8988T (cell line): ENCODE data around the gene CLK4.
"Not testable (repeated sequence)": the region's sequence is repeated elsewhere in the genome, so short reads cannot be mapped to it uniquely, and the experiment has no call there.

Experiments used
- DNase-seq: peaks from one replicate; pipeline ENCODE4 v3.0.0; 2011

The CLK4 gene

GRCh38 chr5:178585421-178585820, 41.4 kb downstream of the CLK4 start:
- DNase-seq = not testable (repeated sequence)

DNA sequence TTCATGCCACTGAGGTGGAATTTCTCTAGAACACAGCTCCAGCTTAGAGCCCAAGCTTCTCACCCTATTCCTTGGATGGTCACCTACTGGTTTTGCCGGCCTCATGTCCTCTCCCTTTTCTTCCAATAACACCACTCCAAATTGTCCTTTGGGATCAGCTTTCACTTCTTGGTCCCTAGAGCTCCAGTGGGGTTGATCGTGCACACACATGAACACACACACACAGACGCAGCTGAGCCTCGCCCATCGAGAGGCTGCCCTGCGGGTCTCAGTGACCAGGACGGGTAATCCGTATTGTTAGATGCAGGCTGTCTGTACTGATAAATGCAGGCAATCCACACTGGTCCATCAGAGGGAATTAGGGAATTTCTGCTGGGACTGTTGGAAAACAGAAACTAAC, 43.6 kb downstream of the CLK4 start:
- no peak for DNase-seq

GRCh38 chr5:178582291-178582690, 44.6 kb downstream of the CLK4 start:
- no peak for DNase-seq

DNA sequence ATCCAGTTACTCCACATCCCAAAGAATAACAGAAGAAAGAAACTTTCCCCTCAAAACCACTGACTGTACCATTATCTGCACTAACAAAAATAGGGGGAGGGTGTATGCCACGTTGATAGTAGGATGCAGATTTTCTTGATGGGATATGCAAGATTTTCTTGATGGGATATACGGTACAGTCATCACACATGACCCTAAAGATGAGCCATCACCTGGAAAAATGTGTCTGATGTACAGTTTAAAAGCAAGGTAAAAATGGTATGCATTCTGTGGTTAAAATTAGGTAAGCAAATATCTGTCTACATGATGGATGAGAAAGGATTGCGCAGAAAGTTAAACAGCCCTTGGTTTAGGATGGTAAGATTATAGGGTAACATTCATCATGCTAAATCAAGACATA, 45.2 kb downstream of the CLK4 start:
- DNase-seq = no peak

- no peak for DNase-seq
These were observed 46.4 kb downstream of the CLK4 start for GRCh38 chr5:178580271-178580955.

DNA sequence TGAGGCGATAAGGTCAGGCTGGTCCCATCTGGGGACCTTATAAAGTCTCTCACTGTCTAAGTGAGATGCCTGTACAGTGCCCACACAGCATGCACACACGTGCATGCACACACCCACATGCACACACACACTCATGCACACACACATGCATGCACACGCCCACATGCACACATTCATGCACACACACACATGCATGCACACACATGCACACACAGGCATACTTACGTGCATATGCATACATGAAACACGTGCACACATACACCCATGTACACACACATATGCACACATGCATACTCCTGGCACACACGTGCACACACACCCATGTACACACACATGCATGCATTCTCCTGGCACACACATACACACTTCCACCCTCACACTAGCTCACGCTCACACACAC, 48.9 kb downstream of the CLK4 start:
- DNase-seq = no peak

GRCh38 chr5:178577376-178577839, 49.4 kb downstream of the CLK4 start:
- no peak for DNase-seq

DNA sequence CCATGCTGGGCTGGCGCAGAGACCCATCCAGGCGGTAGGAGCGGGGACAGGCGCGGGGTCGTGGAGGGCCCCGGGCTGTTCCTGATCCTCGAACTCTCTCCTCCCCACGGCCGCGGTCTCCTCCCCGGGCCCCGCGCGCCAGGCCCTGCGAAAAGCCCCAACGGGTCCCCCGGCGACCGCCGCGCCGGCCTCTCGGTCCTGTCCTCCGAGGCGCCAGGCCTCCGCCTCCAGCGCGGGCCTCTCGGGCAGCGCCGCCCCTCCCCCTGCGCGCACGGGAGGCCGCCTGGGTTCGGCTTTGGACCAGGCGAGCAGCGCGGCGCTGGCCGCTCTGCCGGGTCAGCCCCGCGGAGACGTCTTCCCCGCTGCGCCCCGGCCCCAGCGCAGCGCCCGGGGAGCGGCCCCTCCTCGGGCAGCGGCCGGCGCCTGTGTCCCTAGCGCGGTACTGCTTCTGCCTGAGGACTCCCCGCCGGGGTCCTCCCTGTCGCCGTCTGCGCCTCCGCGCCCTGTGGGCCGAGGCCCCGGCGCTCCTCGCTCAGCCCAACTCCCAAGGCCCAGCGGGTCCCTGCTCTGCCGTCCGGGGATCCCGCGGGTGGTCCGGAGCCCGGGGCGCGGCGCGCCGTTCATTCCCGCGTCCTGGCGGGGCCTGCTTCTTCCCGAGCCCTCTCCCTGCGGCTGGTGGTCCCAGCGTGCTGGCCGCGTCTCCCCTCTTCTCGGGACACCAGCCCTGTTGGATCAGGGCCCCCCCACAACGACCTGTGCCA, 50.1 kb downstream of the CLK4 start:
- no peak for DNase-seq

- no peak for DNase-seq
These were observed 53.6 kb downstream of the CLK4 start for GRCh38 chr5:178573216-178573615.

DNA sequence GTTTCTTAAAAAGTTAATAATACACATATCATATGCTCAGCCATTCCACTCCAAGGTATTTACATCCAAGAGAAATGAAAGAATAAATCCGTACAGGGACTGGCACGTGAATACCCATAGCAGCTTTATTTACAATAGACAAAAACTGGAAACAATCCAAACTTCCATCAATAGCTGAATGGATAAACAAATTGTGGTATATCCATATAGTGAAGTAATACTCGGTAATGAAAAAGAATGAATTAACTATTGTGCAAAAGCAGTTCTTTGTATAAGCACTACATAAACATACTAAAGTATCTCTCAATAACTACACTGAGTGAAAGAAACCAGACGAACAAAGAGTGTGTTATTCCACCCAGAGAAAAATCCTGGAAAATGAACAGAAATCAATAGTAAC, 54.2 kb downstream of the CLK4 start:
- no peak for DNase-seq

DNA sequence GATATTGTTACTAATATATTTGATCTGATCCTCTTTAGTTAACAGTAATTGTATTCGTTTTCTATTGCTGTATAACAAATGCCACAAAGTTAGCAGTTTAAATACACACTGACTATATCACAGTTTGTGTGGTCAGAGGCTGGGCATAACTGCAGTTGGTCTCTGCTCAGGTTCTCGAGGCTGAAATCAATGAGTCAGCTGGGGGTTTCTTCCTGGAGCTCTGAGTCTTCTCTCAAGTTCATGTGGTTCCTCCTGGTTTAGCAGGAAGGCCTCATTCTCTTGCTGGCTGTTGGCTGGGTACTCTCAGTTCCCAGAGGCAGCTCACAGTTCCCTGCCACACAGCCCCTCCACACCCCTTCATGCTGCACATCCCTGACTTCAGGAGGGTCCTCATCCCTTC, 57.4 kb downstream of the CLK4 start:
- DNase-seq = no peak

GRCh38 chr5:178564811-178565550, 61.9 kb downstream of the CLK4 start:
- no peak for DNase-seq

GRCh38 chr5:178564397-178564796, 62.5 kb downstream of the CLK4 start:
- DNase-seq = no peak

DNA sequence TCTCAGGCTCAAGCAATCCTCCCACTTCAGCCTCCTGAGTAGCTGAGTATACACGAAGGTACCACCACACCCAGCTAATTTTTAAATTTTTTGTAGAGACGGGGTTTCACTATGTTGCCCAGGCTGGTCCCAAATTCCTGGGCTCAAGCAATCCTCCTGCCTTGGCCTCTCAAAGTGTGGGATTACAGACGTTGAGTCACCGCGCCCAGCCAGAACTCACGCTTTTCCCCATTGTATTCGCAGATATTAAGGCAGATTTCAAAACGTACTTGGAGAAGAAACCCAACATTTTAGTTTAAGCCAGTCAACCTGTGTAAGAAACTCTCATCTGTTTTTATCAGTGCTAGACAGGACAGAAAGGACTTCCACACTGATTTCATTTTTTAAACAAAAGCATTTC, 63.2 kb downstream of the CLK4 start:
- DNase-seq = no peak

DNA sequence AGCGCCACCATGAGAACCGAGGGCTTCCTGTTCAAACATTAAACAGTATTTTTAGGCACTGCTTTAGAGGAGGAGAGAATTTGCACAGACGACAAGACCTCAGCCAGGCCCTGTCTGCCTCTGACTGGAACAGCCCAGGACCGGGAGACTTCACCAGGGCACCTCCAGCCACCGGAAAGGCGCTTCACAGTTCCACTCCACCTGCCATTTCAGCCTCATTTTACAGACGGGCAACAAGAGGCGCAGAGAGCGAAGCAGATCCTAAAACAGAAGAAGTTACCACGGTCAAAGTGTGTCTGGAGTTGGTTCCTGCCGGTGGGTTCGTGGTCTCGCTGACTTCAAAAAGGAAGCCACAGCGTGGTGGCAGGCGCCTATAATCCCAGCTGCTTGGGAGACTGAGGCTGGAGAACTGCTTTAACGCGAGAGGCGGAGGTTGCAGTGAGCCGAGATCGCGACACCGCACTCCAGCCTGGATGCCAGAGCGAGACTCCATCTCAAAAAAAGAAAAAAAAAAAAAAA, 65.0 kb downstream of the CLK4 start:
- no peak for DNase-seq

- no peak for DNase-seq
These were observed 65.9 kb downstream of the CLK4 start for GRCh38 chr5:178560911-178561310.

- no peak for DNase-seq
These were observed 69.4 kb downstream of the CLK4 start for GRCh38 chr5:178557416-178557815.

- DNase-seq = no peak
These were observed 71.1 kb downstream of the CLK4 start for GRCh38 chr5:178555771-178556211.

DNA sequence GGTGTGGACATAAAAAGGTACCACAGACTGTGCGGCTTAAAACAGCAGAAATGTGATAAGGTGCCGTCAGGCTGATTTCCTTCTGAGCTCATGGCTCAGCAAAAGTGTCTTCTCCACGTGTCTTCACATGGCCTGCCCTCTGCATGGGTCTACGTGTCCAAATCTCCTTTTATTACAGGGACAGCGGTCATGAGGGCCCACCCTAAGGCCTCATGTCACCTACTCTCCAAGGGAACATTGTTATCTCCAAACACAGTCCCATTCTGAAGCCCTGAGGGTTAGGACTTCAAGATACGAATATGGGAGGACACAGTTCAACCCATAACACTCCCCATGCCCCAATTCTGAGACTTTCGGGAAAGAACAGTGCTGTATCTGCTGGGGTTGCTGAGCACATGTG, 71.8 kb downstream of the CLK4 start:
- DNase-seq = no peak

DNA sequence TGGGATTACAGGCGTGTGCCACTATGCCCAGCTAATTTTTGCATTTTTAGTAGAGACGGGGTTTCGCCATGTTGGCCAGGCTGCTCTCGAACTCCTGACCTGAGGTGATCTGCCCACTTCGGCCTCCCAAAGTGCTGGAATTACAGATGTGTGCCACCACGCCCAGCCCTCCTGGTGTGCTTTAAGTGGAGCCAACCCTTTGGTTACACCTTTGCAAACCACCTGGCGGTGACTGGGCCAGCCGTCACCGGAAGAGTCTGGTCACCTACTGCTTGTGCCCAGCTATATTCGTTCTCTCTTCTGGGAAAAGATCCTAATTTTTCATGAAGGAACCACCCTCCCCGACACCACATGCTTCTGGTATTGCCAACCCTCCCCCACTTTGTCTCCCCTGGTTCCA, 72.5 kb downstream of the CLK4 start:
- DNase-seq = no peak

- DNase-seq = no peak
These were observed 73.3 kb downstream of the CLK4 start for GRCh38 chr5:178553517-178553916.
